Coronary artery (tissue), 2 donors: ENCODE data around the gene KIR2DL3.
"Not testable (repeated sequence)": the region's sequence is repeated elsewhere in the genome, so short reads cannot be mapped to it uniquely, and the experiment has no call there.

Experiments used
- DNase-seq: peaks from one replicate; pipeline ENCODE4 v3.0.0-alpha.2; 2017; ENCODE audit warnings: low spot score
- H3K27ac ChIP-seq, 2 donors: fragments of 200-600 bp; sonication (generic); one replicate each; pipeline ENCODE4 v1.5.1; 2016 to 2019
- H3K4me3 ChIP-seq: fragments of 200-600 bp; sonication (generic); 2 replicates; pipeline ENCODE4 v1.5.1; 2016; ENCODE audit warnings: mild to moderate bottlenecking, moderate library complexity
- CTCF ChIP-seq: fragments of 200-600 bp; sonication (generic); IDR thresholded peaks from one replicate; pipeline ENCODE4 v1.5.1; 2019; ENCODE audit warnings: antibody characterized with exemption

KIR2DL3 gene

GRCh38 chr19:54738306-54738705 is at the start of gene KIR2DL3:
KIR2DL3 (plus strand) TSS chr19:54738513; CDS start chr19:54738546, 33 bp downstream.
- not testable (repeated sequence) for DNase-seq, H3K27ac ChIP-seq, H3K4me3 ChIP-seq

GRCh38 chr19:54691582-54692297 is 46.6 kb upstream of the KIR2DL3 start:
- no peak for DNase-seq
- H3K4me3 ChIP-seq = no peak overlapping the region
- no peak overlapping the region for H3K27ac ChIP-seq
- no peak for TF ChIP-seq CTCF

- no peak overlapping the region for H3K27ac ChIP-seq
- no peak for TF ChIP-seq CTCF
- no peak for DNase-seq
- no peak overlapping the region for H3K4me3 ChIP-seq
Measured at GRCh38 chr19:54692298-54692615, 46.1 kb upstream of the KIR2DL3 start.

- no peak for DNase-seq
- no peak for TF ChIP-seq CTCF
- Histone ChIP-seq H3K4me3 (no peak overlapping the region), H3K27ac (no peak overlapping the region)
Measured at GRCh38 chr19:54694648-54695047, 43.7 kb upstream of the KIR2DL3 start.

- DNase-seq = no peak
- TF ChIP-seq CTCF = no peak
- Histone ChIP-seq H3K4me3 (no peak overlapping the region), H3K27ac (no peak overlapping the region)
Measured at GRCh38 chr19:54696117-54696548, 42.2 kb upstream of the KIR2DL3 start.

- no peak overlapping the region for H3K4me3 ChIP-seq
- no peak overlapping the region for H3K27ac ChIP-seq
- DNase-seq = no peak
- no peak for TF ChIP-seq CTCF
Measured at GRCh38 chr19:54696766-54697165, 41.5 kb upstream of the KIR2DL3 start.

- H3K27ac ChIP-seq, DNase-seq, H3K4me3 ChIP-seq: not testable (repeated sequence)
Measured at GRCh38 chr19:54697716-54698115, 40.6 kb upstream of the KIR2DL3 start.

- DNase-seq = no peak
- H3K27ac ChIP-seq = no peak overlapping the region
- TF ChIP-seq CTCF = no peak
- H3K4me3 ChIP-seq = no peak overlapping the region
Measured at GRCh38 chr19:54704928-54705327, 33.4 kb upstream of the KIR2DL3 start.
